H1 (cell line): ENCODE measurements around the gene ARHGAP25. TPM values are rescaled to one million over a fixed set of nuclear protein-coding genes. Genes with fewer than 3 reads are reported as not detected.

Source experiments
- CTCF ChIA-PET: fragments of 300-600 bp; sonication (Branson Sonifier 250); formaldehyde crosslinking; loops from one replicate; lab custom pipeline; 2021; ENCODE audit not compliant: partially characterized antibody; lab: Charles Lee
- POLR2A ChIA-PET: fragments of 300-600 bp; sonication (Branson Sonifier 250); formaldehyde crosslinking; loops from one replicate; lab custom pipeline; 2021; ENCODE audit warnings: inconsistent platforms; ENCODE audit not compliant: partially characterized antibody; lab: Charles Lee
- DNase-seq, 2 experiments: peaks; one replicate each; pipeline versions ENCODE4 v3.0.0 to v3.0.0-alpha.2; 2010 to 2022; ENCODE audit warnings: low spot score in 2 of 2, low read depth in 1 of 2, mixed read lengths in 1 of 2
- FAIRE-seq: peaks from 2 replicates; lab custom pipeline; 2011; peaks lifted over from hg19 to GRCh38; lab: Jason Lieb, UNC
- H2AFZ ChIP-seq: 2 replicates; pipeline ENCODE4 v1.8.1; 2012; ENCODE audit warnings: low read length, inconsistent platforms
- H2AK5ac ChIP-seq: 2 replicates; pipeline ENCODE4 v1.6.1; 2013; ENCODE audit warnings: low read depth, low read length
- H2BK120ac ChIP-seq: replicated peaks from 2 replicates; pipeline ENCODE3; 2013; ENCODE audit warnings: low read depth, low read length, inconsistent platforms
- H2BK12ac ChIP-seq: 2 replicates; pipeline ENCODE4 v1.6.1; 2013; ENCODE audit warnings: low read depth, low read length
- H2BK15ac ChIP-seq: 2 replicates; pipeline ENCODE4 v1.6.1; 2013; ENCODE audit warnings: low read length
- H2BK20ac ChIP-seq: 2 replicates; pipeline ENCODE4 v1.6.1; 2013; ENCODE audit warnings: low read length
- H2BK5ac ChIP-seq: 2 replicates; pipeline ENCODE4 v1.6.1; 2013; ENCODE audit warnings: low read depth, low read length
- H3K14ac ChIP-seq: 2 replicates; pipeline ENCODE4 v1.6.1; 2013; ENCODE audit warnings: inconsistent platforms; ENCODE audit not compliant: insufficient read length
- H3K18ac ChIP-seq: 2 replicates; pipeline ENCODE4 v1.6.1; 2013; ENCODE audit warnings: low read length; ENCODE audit errors: extremely low read depth
- H3K23ac ChIP-seq: 2 replicates; pipeline ENCODE4 v1.6.1; 2013; ENCODE audit warnings: inconsistent platforms; ENCODE audit not compliant: insufficient read length
- H3K23me2 ChIP-seq: 2 replicates; pipeline ENCODE4 v1.6.1; 2013; ENCODE audit warnings: low read depth, low read length
- H3K27ac ChIP-seq: 2 replicates; pipeline ENCODE4 v1.6.1; 2011; ENCODE audit warnings: low read depth, low read length, inconsistent platforms
- H3K27me3 ChIP-seq, 4 experiments: replicated peaks in 1 of 4; 1 replicate in 1 of 4; 2 replicates in 3 of 4; pipeline versions ENCODE4 v1.6.1 to v1.8.1; 2011 to 2013; ENCODE audit warnings: low read length in 3 of 4, mild to moderate bottlenecking in 3 of 4, inconsistent platforms in 2 of 4, mixed read lengths in 2 of 4, moderate library complexity in 1 of 4; ENCODE audit not compliant: control insufficient read depth in 3 of 4, insufficient read depth in 3 of 4; ENCODE audit errors: extremely low read depth in 1 of 4
- H3K36me3 ChIP-seq, 4 experiments: 2 replicates each; pipeline versions ENCODE4 v1.6.1 to v1.8.1; 2011 to 2013; ENCODE audit warnings: mild to moderate bottlenecking in 4 of 4, low read length in 3 of 4, moderate library complexity in 2 of 4, control low read depth in 1 of 4, inconsistent platforms in 1 of 4; ENCODE audit not compliant: insufficient read depth in 4 of 4, control insufficient read depth in 2 of 4
- H3K4ac ChIP-seq: replicated peaks from 2 replicates; pipeline ENCODE3; 2013; ENCODE audit warnings: low read length, low read depth, mixed read lengths, inconsistent platforms; ENCODE audit not compliant: insufficient read length
- H3K4me1 ChIP-seq, 4 experiments: replicated peaks in 1 of 4; 1 replicate in 1 of 4; 2 replicates in 3 of 4; pipeline versions ENCODE4 v1.6.1 to v1.8.1; 2011 to 2013; ENCODE audit warnings: low read length in 3 of 4, inconsistent platforms in 2 of 4, mixed read lengths in 1 of 4; ENCODE audit not compliant: insufficient read depth in 4 of 4, control insufficient read depth in 3 of 4
- H3K4me2 ChIP-seq, 2 experiments: 2 replicates each; pipeline versions ENCODE4 v1.6.1 to v1.8.1; 2011 to 2013; ENCODE audit warnings: low read depth in 2 of 2, low read length in 2 of 2, control low read depth in 1 of 2, inconsistent platforms in 1 of 2, mild to moderate bottlenecking in 1 of 2; ENCODE audit not compliant: insufficient read depth in 1 of 2
- H3K4me3 ChIP-seq, 4 experiments: fragments of 200-600, 300-600 bp in 1 of 4; sonication (generic), shearing (Covaris generic), sonication (Bioruptor Twin) in 1 of 4; 2 replicates each; pipeline versions ENCODE4 v1.5.1 to v1.8.1; 2011 to 2016; ENCODE audit warnings: low read length in 4 of 4, low read depth in 3 of 4, control low read depth in 2 of 4, inconsistent platforms in 2 of 4, mild to moderate bottlenecking in 2 of 4, mixed read lengths in 1 of 4, moderate library complexity in 1 of 4; ENCODE audit not compliant: insufficient read depth in 2 of 4; ENCODE audit errors: extremely low read depth in 1 of 4
- H3K56ac ChIP-seq: replicated peaks from 2 replicates; pipeline ENCODE3; 2013; ENCODE audit warnings: low read depth, mild to moderate bottlenecking, mixed read lengths, low read length, inconsistent platforms; ENCODE audit not compliant: insufficient read length
- H3K79me1 ChIP-seq: 2 replicates; pipeline ENCODE4 v1.6.1; 2013; ENCODE audit warnings: low read depth, low read length, control low read depth
- H3K79me2 ChIP-seq, 2 experiments: 2 replicates each; pipeline versions ENCODE4 v1.6.1 to v1.8.1; 2012 to 2013; ENCODE audit warnings: low read length in 2 of 2, mild to moderate bottlenecking in 2 of 2, inconsistent platforms in 1 of 2; ENCODE audit not compliant: insufficient read depth in 2 of 2, control insufficient read depth in 1 of 2
- H3K9ac ChIP-seq, 4 experiments: replicated peaks in 1 of 4; 1 replicate in 1 of 4; 2 replicates in 3 of 4; pipeline versions ENCODE4 v1.6.1 to v1.8.1; 2011 to 2013; ENCODE audit warnings: low read depth in 3 of 4, low read length in 3 of 4, control low read depth in 2 of 4, mild to moderate bottlenecking in 2 of 4, moderate library complexity in 2 of 4, inconsistent platforms in 1 of 4; ENCODE audit errors: extremely low read depth in 1 of 4
- H3K9me3 ChIP-seq, 2 experiments: 2 replicates each; pipeline versions ENCODE4 v1.6.1 to v1.8.1; 2012 to 2013; ENCODE audit warnings: mild to moderate bottlenecking in 2 of 2, moderate library complexity in 2 of 2, control low read depth in 1 of 2, inconsistent platforms in 1 of 2, low read depth in 1 of 2, low read length in 1 of 2, mixed read lengths in 1 of 2; ENCODE audit not compliant: insufficient read depth in 2 of 2
- H4K20me1 ChIP-seq, 2 experiments: replicated peaks in 1 of 2; 2 replicates each; pipeline versions ENCODE3 to v1.8.1; 2011 to 2013; ENCODE audit warnings: inconsistent platforms in 2 of 2, low read length in 2 of 2, mild to moderate bottlenecking in 1 of 2; ENCODE audit not compliant: insufficient read depth in 2 of 2, control insufficient read depth in 1 of 2
- H4K5ac ChIP-seq: 2 replicates; pipeline ENCODE4 v1.6.1; 2013; ENCODE audit warnings: low read length, low read depth, mixed read lengths, inconsistent platforms; ENCODE audit not compliant: insufficient read length
- H4K8ac ChIP-seq: 2 replicates; pipeline ENCODE4 v1.8.0; 2013; ENCODE audit warnings: mild to moderate bottlenecking, moderate library complexity, low read length, inconsistent platforms; ENCODE audit not compliant: insufficient read depth; ENCODE audit errors: extremely low read depth
- H4K91ac ChIP-seq: replicated peaks from 2 replicates; pipeline ENCODE3; 2013; ENCODE audit warnings: low read length, mixed read lengths, inconsistent platforms; ENCODE audit not compliant: insufficient read length
- BACH1 ChIP-seq: IDR thresholded peaks from 2 replicates; pipeline ENCODE4 v1.6.1; 2012; ENCODE audit warnings: low read length, improper control_type of control experiment
- BRCA1 ChIP-seq: IDR thresholded peaks from 2 replicates; pipeline ENCODE4 v1.6.1; 2012; ENCODE audit warnings: low read depth, low read length, improper control_type of control experiment
- CEBPB ChIP-seq: IDR thresholded peaks from 2 replicates; pipeline ENCODE4 v1.6.1; 2012; ENCODE audit warnings: low read depth, low read length
- CREB1 ChIP-seq: IDR thresholded peaks from 2 replicates; pipeline ENCODE4 v1.6.1; 2012; ENCODE audit warnings: inconsistent platforms
- KDM5A ChIP-seq: fragments of 200-600 bp; IDR thresholded peaks from 2 replicates; pipeline ENCODE4 v1.7.1; 2012; ENCODE audit warnings: mild to moderate bottlenecking, low read length, inconsistent platforms, mixed read lengths
- MAX ChIP-seq: IDR thresholded peaks from 2 replicates; pipeline ENCODE4 v1.6.1; 2012; ENCODE audit warnings: inconsistent platforms
- NANOG ChIP-seq: IDR thresholded peaks from 2 replicates; pipeline ENCODE4 v1.6.1; 2011; ENCODE audit warnings: low read length, low read depth, mild to moderate bottlenecking, inconsistent platforms; ENCODE audit not compliant: insufficient read depth, poor library complexity, severe bottlenecking
- PHF8 ChIP-seq: fragments of 200-600 bp; sonication (generic); conservative IDR thresholded peaks from 2 replicates; pipeline ENCODE4 v1.7.1; 2012; ENCODE audit warnings: low read depth, mild to moderate bottlenecking, inconsistent platforms, low read length, moderate library complexity
- POLR2A ChIP-seq, 2 experiments: IDR thresholded peaks; 1 replicate in 1 of 2; 2 replicates in 1 of 2; pipeline ENCODE4 v1.6.1; 2011; ENCODE audit warnings: low read depth in 2 of 2, low read length in 2 of 2, mild to moderate bottlenecking in 2 of 2; ENCODE audit errors: control extremely low read depth in 1 of 2
- SP2 ChIP-seq: IDR thresholded peaks from 2 replicates; pipeline ENCODE4 v1.6.1; 2012; ENCODE audit warnings: mild to moderate bottlenecking, low read length, inconsistent platforms
- TCF12 ChIP-seq: IDR thresholded peaks from 2 replicates; pipeline ENCODE4 v1.6.1; 2011; ENCODE audit warnings: low read depth, mild to moderate bottlenecking, low read length
- WGBS, 2 experiments: shearing (Covaris generic) in 1 of 2; methylation state at CpG; one replicate each; pipeline versions ENCODE4 v1.1.6 to v1.1.7; 2013 to 2015; ENCODE audit warnings: low lambda C conversion rate in 2 of 2, mixed read lengths in 2 of 2, inconsistent platforms in 1 of 2, low coverage in 1 of 2, missing lambda C conversion rate in 1 of 2; ENCODE audit not compliant: insufficient replicate concordance in 2 of 2, insufficient coverage in 1 of 2, insufficient read length in 1 of 2; ENCODE audit errors: extremely low coverage in 1 of 2, missing lambda C conversion rate in 1 of 2; 5-methylcytosine and 5-hydroxymethylcytosine counted together
- polyA plus RNA-seq, 7 experiments: library from polyadenylated mRNA; depleted of rRNA in 3 of 7; stranded (reverse) in 5 of 7; unstranded in 2 of 7; fragments of >200 nt in 5 of 7; fragments of 200-250 nt in 2 of 7; gene quantifications; 1 replicate in 5 of 7; 2 replicates in 1 of 7; 4 replicates in 1 of 7; pipeline versions ENCODE4 v1.2.1 to v1.2.3, GENCODE V29; 2011 to 2013; ENCODE audit warnings: missing spikeins in 2 of 7, mixed read lengths in 2 of 7
- total RNA-seq: library from RNA; stranded (reverse); fragmentation: NEBNext Ultra II Directional; extraction: Animal tissue kit (Norgen Biotek cat#: 25700); gene quantifications from 2 replicates; pipeline ENCODE4 v1.2.1, GENCODE V29; 2021

ARHGAP25 gene
- total and polyA plus RNA-seq, 2 of the 8 experiments (the other 6 are each of a cell fraction or from before 2014, with no cell fraction given), result 1.00 to 1.2 TPM

- H3K4me3 ChIP-seq, result no peak overlapping the region
- no peak overlapping the region for H2BK5ac ChIP-seq
- H2AK5ac ChIP-seq, result no peak overlapping the region
- no peak overlapping the region for H3K14ac ChIP-seq
- no peaks in the 10 kb centered on the region for H4K20me1 ChIP-seq
- POLR2A ChIA-PET, result no interaction called here
- H3K27me3 ChIP-seq, result no peaks in the 10 kb centered on the region
- FAIRE-seq, result no peak
- no peak overlapping the region for H2BK12ac ChIP-seq
- no peaks in the 10 kb centered on the region for H3K36me3 ChIP-seq
- TF ChIP-seq MAX (no peak), SP2 (no peak), BRCA1 (no peak), NANOG (no peak), CEBPB (no peak), TCF12 (no peak), POLR2A (IDR thresholded peaks at IDR 0.05; ENCODE audit: control extremely low read depth in 1 of 2, low read depth in 2 of 2, low read length in 2 of 2) (no peak), CREB1 (no peak), KDM5A (no peak), PHF8 (no peak), BACH1 (no peak)
- TF ChIP-seq, all 59 proteins: peak for 0
- H3K79me1 ChIP-seq, result no peaks in the 10 kb centered on the region
- H3K18ac ChIP-seq, result no peak overlapping the region
- H3K9ac ChIP-seq, result no peak overlapping the region
- WGBS, 2 experiments, result 81% methylated on average over 2 of the region's 2 CpGs; no CpG with 5 or more reads in 1 of the 2 experiments
- H2BK120ac ChIP-seq, result no peak overlapping the region
- CTCF ChIA-PET, result interaction anchor here (1.3 to 1.4 kb wide), 3 partner anchors 20 to 33 kb away, joined by 3 to 4 read pairs (median 4); no protein-coding TSS in a partner anchor
- no peak overlapping the region for H3K4me2 ChIP-seq
- no peaks in the 10 kb centered on the region for H3K79me2 ChIP-seq
- H3K9me3 ChIP-seq, result no peaks in the 10 kb centered on the region
- no peak overlapping the region for H2BK15ac ChIP-seq
- H2AFZ ChIP-seq, result no peak overlapping the region
- no peak overlapping the region for H3K27ac ChIP-seq
- DNase-seq, result no peak
- no peak overlapping the region for H3K4ac ChIP-seq
- no peak overlapping the region for H4K5ac ChIP-seq
- H4K91ac ChIP-seq, result no peak overlapping the region
- no peak overlapping the region for H2BK20ac ChIP-seq
- no peaks in the 10 kb centered on the region for H3K4me1 ChIP-seq
- no peak overlapping the region for H3K56ac ChIP-seq
- no peaks in the 10 kb centered on the region; the same call in 1 of the 2 replicates for H3K23me2 ChIP-seq
- H3K23ac ChIP-seq, result no peak overlapping the region
- H4K8ac ChIP-seq, result no peak overlapping the region
Measured at GRCh38 chr2:68784188-68784587, 49.6 kb downstream of the ARHGAP25 start.
